Activated T-cell treated with anti-CD3 and anti-CD28 coated beads, Interleukin-2, amount 50 U/mL, for 4 hours (primary cell): Measurements from ENCODE around the gene FBXW4. TPM values are rescaled to one million over a fixed set of nuclear protein-coding genes. Genes with fewer than 3 reads are reported as not detected.

Experiments used
- total RNA-seq, 3 donors: library from RNA; stranded (reverse); gene quantifications; one replicate each; pipeline ENCODE4 v1.2.1, GENCODE V29; 2021

FBXW4 gene
- total RNA-seq, 3 donors from 2014 or later = 23.8 to 26.8 (median 25.2) TPM

Other genes with a start within 250 kb of the FBXW4 start
- gene POLL, start 106.9 kb downstream of the FBXW4 start, total RNA-seq = 10 to 100 TPM; 23.3 to 25.3 (median 24.4) TPM
- gene DPCD, start 106.8 kb downstream of the FBXW4 start, total RNA-seq = 10 to 100 TPM in 1 of 3 donors, 1 to 10 TPM in 2; 8.5 to 12.2 (median 9.7) TPM
- gene FGF8, start 80.9 kb upstream of the FBXW4 start, total RNA-seq = under 1 TPM in 1 of 3 donors, not detected in 2; 0.24 TPM
- gene NPM3, start 88.3 kb upstream of the FBXW4 start, total RNA-seq = 100 to 1,000 TPM; 213 to 285 (median 265) TPM
- 10 to 100 TPM; 52.0 to 72.2 (median 64.5) TPM for gene OGA, start 123.3 kb upstream of the FBXW4 start, total RNA-seq
- under 1 TPM; 0.23 to 0.63 (median 0.37) TPM for gene KCNIP2, start 148.6 kb upstream of the FBXW4 start, total RNA-seq